ENCODE results near the gene PIN1.

PIN1 gene

DNA sequence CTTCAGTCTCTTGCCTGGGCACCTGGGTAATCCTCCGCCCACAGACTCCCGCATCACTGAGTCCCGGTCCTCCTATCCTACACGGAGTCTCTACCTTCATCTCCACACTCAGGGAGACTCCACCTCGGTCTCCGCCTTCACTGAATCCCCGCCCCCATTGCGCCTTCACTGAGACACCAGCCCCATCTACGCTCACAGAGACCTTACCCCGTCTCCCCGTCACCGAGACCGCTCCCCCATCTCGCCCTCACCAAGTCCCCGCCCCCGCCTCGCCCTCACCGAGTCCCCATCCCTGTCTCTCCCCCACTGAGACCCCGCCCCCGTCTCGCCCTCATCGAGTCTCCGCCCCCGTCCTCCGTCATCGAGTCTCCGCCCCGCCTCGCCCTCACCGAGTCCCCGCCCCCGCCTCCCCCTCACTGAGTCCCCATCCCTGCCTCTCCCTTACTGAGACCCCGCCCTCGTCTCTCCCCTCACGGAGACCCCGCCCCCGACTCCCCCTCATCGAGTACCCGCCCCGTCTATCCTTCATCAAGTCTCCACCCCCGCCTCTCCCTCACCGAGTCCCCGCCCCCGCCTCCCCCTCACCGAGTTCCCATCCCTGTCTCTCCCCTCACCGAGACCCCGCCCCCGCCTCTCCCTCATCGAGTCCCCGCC is 43.4 kb upstream of the PIN1 start:
- TF ChIP-seq, protein P1, sequence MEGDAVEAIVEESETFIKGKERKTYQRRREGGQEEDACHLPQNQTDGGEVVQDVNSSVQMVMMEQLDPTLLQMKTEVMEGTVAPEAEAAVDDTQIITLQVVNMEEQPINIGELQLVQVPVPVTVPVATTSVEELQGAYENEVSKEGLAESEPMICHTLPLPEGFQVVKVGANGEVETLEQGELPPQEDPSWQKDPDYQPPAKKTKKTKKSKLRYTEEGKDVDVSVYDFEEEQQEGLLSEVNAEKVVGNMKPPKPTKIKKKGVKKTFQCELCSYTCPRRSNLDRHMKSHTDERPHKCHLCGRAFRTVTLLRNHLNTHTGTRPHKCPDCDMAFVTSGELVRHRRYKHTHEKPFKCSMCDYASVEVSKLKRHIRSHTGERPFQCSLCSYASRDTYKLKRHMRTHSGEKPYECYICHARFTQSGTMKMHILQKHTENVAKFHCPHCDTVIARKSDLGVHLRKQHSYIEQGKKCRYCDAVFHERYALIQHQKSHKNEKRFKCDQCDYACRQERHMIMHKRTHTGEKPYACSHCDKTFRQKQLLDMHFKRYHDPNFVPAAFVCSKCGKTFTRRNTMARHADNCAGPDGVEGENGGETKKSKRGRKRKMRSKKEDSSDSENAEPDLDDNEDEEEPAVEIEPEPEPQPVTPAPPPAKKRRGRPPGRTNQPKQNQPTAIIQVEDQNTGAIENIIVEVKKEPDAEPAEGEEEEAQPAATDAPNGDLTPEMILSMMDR (IDR thresholded peaks at IDR 0.05; ENCODE audit: insufficient read depth, low read length, poor library complexity, severe bottlenecking): no peak
- Histone ChIP-seq H3K27me3 (replicated peaks; ENCODE audit: control insufficient read depth, insufficient read depth, low read length) (no peaks in the 10 kb centered on the region), H3K36me3 (ENCODE audit: control insufficient read depth, insufficient read depth, low read length) (no peaks in the 10 kb centered on the region), H3K4me3 (replicated peaks; ENCODE audit: low read depth, low read length) (peak overlapping the region; percentile 77)
- DNase-seq (ENCODE audit: extremely low read depth, insufficient read length): peak; percentile 90

DNA sequence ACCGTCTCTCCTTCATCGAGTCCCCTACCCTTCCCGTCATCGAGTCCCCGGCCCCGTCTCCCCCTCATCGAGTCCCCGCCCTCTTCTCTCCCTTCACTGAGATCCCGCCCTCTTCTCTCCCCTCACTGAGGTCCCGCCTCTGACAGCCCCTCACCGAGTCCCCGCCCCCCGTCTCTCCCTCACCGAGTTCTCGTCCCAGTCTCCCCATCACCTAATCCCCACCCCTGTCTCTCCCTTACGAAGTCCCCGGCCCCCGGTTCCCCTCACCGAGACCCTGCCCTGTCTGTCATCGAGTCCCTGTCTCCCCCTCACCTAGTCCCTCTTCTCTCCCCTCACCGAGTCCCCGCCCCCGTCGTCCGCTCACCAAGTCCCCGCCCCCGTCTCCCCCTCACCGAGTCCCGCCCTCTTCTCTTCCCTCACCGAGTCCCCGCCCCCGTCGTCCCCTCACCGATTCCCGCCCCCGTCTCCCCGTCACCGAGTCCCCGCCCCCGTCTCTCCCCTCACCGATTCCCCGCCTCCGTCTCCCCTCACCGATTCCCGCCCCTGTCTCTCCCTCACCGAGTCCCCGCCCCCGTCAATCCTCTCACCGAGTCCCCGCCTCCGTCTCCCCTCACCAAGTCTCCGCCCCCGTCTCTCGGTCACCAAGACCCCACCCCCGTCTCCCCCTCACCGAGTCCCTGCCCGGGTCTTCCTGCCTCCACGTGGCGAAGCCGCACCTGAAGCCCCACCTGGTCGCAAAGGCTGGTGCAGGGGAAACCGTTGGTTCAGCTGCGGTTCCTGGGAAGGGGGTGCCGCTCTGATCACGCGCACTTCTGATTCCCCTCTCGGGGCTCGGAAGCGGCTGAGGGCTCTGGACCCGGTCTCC is 42.7 kb upstream of the PIN1 start:
- H3K36me3 ChIP-seq (ENCODE audit: control insufficient read depth, insufficient read depth, low read length): no peaks in the 10 kb centered on the region
- TF ChIP-seq, protein P1 (IDR thresholded peaks at IDR 0.05; ENCODE audit: insufficient read depth, low read length, poor library complexity, severe bottlenecking): no peak
- peak; percentile 89 for DNase-seq (ENCODE audit: extremely low read depth, insufficient read length)
- H3K27me3 ChIP-seq (replicated peaks; ENCODE audit: control insufficient read depth, insufficient read depth, low read length): no peaks in the 10 kb centered on the region
- H3K4me3 ChIP-seq (replicated peaks; ENCODE audit: low read depth, low read length): peak overlapping the region; percentile 77

DNA sequence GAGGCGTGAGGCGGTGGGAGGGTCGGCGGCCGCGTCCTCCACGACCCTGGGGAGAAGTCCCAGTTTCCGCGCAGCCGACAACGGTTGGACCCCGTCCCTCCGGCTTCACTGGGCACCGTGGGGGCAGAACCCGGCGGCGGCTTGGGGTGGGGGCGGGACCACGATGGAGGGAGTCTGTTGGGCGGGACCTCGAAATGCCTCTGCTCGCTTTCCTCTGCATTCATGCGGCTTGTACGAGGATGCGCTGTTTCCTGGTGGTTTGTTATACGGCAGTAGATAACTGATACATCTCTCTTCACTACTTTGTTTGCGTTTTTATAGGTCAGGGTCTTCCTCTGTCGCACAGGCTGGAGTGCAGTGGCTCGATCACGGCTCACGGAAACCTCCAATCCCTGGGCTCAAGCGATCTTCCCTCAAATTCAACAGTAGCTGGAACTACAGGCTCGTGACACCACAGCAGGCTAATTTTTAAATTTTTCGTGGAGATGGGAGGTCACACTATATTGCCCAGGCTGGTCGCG is 42.0 kb upstream of the PIN1 start:
- no peak for DNase-seq (ENCODE audit: extremely low read depth, insufficient read length)
- Histone ChIP-seq H3K4me3 (replicated peaks; ENCODE audit: low read depth, low read length) (peak overlapping the region; percentile 77), H3K36me3 (ENCODE audit: control insufficient read depth, insufficient read depth, low read length) (no peaks in the 10 kb centered on the region), H3K27me3 (replicated peaks; ENCODE audit: control insufficient read depth, insufficient read depth, low read length) (no peaks in the 10 kb centered on the region)
- TF ChIP-seq, protein P1 (IDR thresholded peaks at IDR 0.05; ENCODE audit: insufficient read depth, low read length, poor library complexity, severe bottlenecking): no peak

DNA sequence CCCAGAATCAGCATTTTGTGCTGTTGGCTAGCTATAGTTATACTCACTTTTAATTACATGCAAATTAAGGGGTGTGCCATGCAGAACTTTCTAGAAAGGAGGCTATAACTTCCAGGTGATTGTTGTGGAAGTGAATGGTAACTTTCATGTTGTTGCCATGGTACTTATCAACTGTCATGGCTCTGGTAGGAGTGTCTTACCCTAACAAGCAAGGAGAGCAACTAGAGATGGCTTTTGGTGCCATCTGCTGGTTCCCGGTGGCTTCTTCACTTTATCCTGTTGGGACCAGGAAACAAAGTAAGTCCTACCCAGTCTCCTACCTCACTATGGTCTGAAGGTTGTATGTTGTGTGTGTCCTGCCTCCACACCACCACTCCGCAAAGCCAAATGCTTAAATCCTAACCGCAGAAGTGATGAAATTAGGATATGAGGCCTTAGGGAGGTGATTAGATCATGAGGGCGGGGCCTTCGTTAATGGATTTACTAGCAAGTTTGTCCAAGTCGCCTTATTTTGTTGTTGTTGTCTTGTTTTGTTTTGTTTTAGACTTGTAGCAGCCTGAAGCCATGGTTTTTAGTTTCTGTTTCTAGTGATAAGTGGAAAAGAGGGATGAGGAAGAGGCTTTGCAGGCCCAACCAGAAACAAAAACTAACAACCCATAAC is 38.9 kb upstream of the PIN1 start:
- Histone ChIP-seq H3K27me3 (replicated peaks; ENCODE audit: control insufficient read depth, insufficient read depth, low read length) (no peaks in the 10 kb centered on the region), H3K36me3 (ENCODE audit: control insufficient read depth, insufficient read depth, low read length) (no peaks in the 10 kb centered on the region), H3K4me3 (replicated peaks; ENCODE audit: low read depth, low read length) (no peak overlapping the region)
- TF ChIP-seq, protein P1 (IDR thresholded peaks at IDR 0.05; ENCODE audit: insufficient read depth, low read length, poor library complexity, severe bottlenecking): peak; percentile 76
- peak; percentile 51 for DNase-seq (ENCODE audit: extremely low read depth, insufficient read length)

DNA sequence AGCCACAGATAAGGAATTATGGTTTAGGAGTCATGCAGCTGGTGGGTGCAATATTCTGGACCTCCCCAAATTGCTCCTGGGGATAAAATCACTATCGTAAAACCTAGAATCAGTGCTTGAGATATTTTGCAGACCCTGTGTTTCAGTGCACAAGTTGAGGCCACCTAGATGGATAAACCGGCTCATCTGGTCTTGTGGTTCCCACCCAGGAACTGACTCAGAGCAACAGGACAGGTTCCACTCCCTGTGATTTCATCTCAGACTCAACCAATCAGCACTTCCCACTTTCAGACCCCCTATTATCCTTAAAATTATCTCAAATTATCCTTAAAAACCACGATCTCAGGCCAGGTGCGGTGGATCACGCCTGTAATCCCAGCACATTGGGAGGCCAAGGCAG is 37.2 kb upstream of the PIN1 start:
- Histone ChIP-seq H3K27me3 (replicated peaks; ENCODE audit: control insufficient read depth, insufficient read depth, low read length) (no peaks in the 10 kb centered on the region), H3K36me3 (ENCODE audit: control insufficient read depth, insufficient read depth, low read length) (no peaks in the 10 kb centered on the region), H3K4me3 (replicated peaks; ENCODE audit: low read depth, low read length) (no peak overlapping the region)
- TF ChIP-seq, protein P1 (IDR thresholded peaks at IDR 0.05; ENCODE audit: insufficient read depth, low read length, poor library complexity, severe bottlenecking): no peak
- DNase-seq (ENCODE audit: extremely low read depth, insufficient read length): no peak

All from GM06990 (cell line).